Measurements from ENCODE around the gene BSN. TPM values are rescaled to one million over a fixed set of nuclear protein-coding genes. Genes with fewer than 3 reads are reported as not detected.

Gene BSN
- total and polyA plus RNA-seq, 2 of the 4 experiments (the other 2 are of a cell fraction) = under 0.01 to 0.03 TPM

- H3K79me1 ChIP-seq (ENCODE audit: low read depth in 1 of 2, low read length in 2 of 2) = peaks cover 26 to 50% of the 10 kb centered on the region in 2 experiments
- peaks cover 17% of the 10 kb centered on the region for H3K9me1 ChIP-seq (ENCODE audit: insufficient read depth, low read length)
- peaks cover 9% of the 10 kb centered on the region for H3K4me1 ChIP-seq (ENCODE audit: control insufficient read depth, insufficient read depth, low read length)
- dilution Hi-C loops (cut with HindIII; ENCODE audit: low sequenced_read_pairs, unreplicated experiment) (no loop called here), in situ Hi-C loops (cut with MboI; ENCODE audit: low sequenced_read_pairs) (no loop called here), intact Hi-C loops (cut with micrococcal nuclease) (loop anchor here (5.0 kb wide), 1 partner anchor 262 kb away; the partner anchor contains the start of genes RHOA and TCTA)
- no peak overlapping the region for H2BK20ac ChIP-seq (ENCODE audit: low read depth, low read length)
- TF ChIP-seq, protein P1, sequence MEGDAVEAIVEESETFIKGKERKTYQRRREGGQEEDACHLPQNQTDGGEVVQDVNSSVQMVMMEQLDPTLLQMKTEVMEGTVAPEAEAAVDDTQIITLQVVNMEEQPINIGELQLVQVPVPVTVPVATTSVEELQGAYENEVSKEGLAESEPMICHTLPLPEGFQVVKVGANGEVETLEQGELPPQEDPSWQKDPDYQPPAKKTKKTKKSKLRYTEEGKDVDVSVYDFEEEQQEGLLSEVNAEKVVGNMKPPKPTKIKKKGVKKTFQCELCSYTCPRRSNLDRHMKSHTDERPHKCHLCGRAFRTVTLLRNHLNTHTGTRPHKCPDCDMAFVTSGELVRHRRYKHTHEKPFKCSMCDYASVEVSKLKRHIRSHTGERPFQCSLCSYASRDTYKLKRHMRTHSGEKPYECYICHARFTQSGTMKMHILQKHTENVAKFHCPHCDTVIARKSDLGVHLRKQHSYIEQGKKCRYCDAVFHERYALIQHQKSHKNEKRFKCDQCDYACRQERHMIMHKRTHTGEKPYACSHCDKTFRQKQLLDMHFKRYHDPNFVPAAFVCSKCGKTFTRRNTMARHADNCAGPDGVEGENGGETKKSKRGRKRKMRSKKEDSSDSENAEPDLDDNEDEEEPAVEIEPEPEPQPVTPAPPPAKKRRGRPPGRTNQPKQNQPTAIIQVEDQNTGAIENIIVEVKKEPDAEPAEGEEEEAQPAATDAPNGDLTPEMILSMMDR (conservative IDR thresholded peaks at IDR 0.05; ENCODE audit: low read depth, low read length) = 0 out of 2 replicates have a peak, but pooled peaks have one; percentile 3
- TF ChIP-seq MAFK (IDR thresholded peaks at IDR 0.05; ENCODE audit: low read depth, low read length) (no peak), CHD1 (IDR thresholded peaks at IDR 0.05; ENCODE audit: low read depth, low read length) (no peak)
- TF ChIP-seq, protein P2, sequence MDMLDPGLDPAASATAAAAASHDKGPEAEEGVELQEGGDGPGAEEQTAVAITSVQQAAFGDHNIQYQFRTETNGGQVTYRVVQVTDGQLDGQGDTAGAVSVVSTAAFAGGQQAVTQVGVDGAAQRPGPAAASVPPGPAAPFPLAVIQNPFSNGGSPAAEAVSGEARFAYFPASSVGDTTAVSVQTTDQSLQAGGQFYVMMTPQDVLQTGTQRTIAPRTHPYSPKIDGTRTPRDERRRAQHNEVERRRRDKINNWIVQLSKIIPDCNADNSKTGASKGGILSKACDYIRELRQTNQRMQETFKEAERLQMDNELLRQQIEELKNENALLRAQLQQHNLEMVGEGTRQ (IDR thresholded peaks at IDR 0.05; ENCODE audit: low read depth, low read length) = no peak
- H4K5ac ChIP-seq (ENCODE audit: low read depth, low read length) = no peak overlapping the region
- H3K4ac ChIP-seq (ENCODE audit: low read depth, low read length) = peak overlapping the region; percentile 83
- no peaks in the 10 kb centered on the region for H3K27me3 ChIP-seq (ENCODE audit: control insufficient read depth, insufficient read depth, low read length)
- H3K14ac ChIP-seq (replicated peaks; ENCODE audit: low read depth, low read length) = peak overlapping the region; percentile 67
- peak overlapping the region; percentile 23; the same call in 1 of the 2 replicates for H3K23ac ChIP-seq (ENCODE audit: low read depth, low read length)
- ChIA-PET CTCF (no interaction called here), POLR2A (ENCODE audit: unreplicated experiment) (no interaction called here)
- peak overlapping the region; percentile 59 for H3K9ac ChIP-seq (ENCODE audit: low read depth, low read length)
- no peak overlapping the region for H3K18ac ChIP-seq (ENCODE audit: low read depth, low read length)
- peak overlapping the region; percentile 99 for H2AFZ ChIP-seq (replicated peaks; ENCODE audit: low read length, poor library complexity)
- H2BK120ac ChIP-seq (ENCODE audit: low read depth, low read length) = no peak overlapping the region
- H3K9me3 ChIP-seq (ENCODE audit: control insufficient read depth, insufficient read depth, low read length) = no peaks in the 10 kb centered on the region
- DNase-seq = no peak
- ATAC-seq (ENCODE audit: low read depth) = peak; percentile 35
- peaks cover 37% of the 10 kb centered on the region for H3K36me3 ChIP-seq (ENCODE audit: control insufficient read depth, insufficient read depth, low read length)
- H3K4me2 ChIP-seq (ENCODE audit: low read depth, low read length) = peak overlapping the region; percentile 79
- H3K56ac ChIP-seq (ENCODE audit: extremely low read depth, insufficient read depth, low read length) = peak overlapping the region; percentile 50
- H2AK5ac ChIP-seq (ENCODE audit: low read depth, low read length) = peak overlapping the region; percentile 98
- peak overlapping the region; percentile 52 for H3K27ac ChIP-seq (ENCODE audit: insufficient read depth, low read length)
- peak overlapping the region; percentile 57 for H2BK5ac ChIP-seq (ENCODE audit: low read depth, low read length, poor library complexity, severe bottlenecking)
- peak overlapping the region; percentile 86 for H3K4me3 ChIP-seq (ENCODE audit: insufficient read depth, low read depth, low read length)
- peak overlapping the region; percentile 80; the same call in 1 of the 2 replicates for H4K91ac ChIP-seq (ENCODE audit: insufficient read depth, low read depth, low read length)
- no TSS peak for BruUV-seq (replicated peaks)
- H4K8ac ChIP-seq (ENCODE audit: low read depth in 2 of 2, low read length in 2 of 2) = peak overlapping the region; percentile 47 to 80; a peak in 3 of 4 replicates
- peak overlapping the region; percentile 96 for H2AK9ac ChIP-seq (replicated peaks; ENCODE audit: low read depth, low read length, poor library complexity)
- WGBS, 2 experiments (ENCODE audit: extremely low coverage in 2 of 2, insufficient read length in 1 of 2) = no CpG with 5 or more reads among the region's 34 CpGs
- no peak overlapping the region; the same call in 2 of the 3 replicates for H2BK15ac ChIP-seq (ENCODE audit: low read depth, low read length)
- peaks cover 10% of the 10 kb centered on the region; the same call in 1 of the 2 replicates for H4K20me1 ChIP-seq (ENCODE audit: insufficient read depth, low read length)
Observed at GRCh38 chr3:49674497-49674983, 120.3 kb downstream of the BSN start.

All from IMR-90 (cell line).